Measurements from ENCODE around the gene TRAF1. TPM values are rescaled to one million over a fixed set of nuclear protein-coding genes. Genes with fewer than 3 reads are reported as not detected.

Gene TRAF1
- total RNA-seq, 2 experiments from 2014 or later = 60.3 to 61.7 TPM

DNA sequence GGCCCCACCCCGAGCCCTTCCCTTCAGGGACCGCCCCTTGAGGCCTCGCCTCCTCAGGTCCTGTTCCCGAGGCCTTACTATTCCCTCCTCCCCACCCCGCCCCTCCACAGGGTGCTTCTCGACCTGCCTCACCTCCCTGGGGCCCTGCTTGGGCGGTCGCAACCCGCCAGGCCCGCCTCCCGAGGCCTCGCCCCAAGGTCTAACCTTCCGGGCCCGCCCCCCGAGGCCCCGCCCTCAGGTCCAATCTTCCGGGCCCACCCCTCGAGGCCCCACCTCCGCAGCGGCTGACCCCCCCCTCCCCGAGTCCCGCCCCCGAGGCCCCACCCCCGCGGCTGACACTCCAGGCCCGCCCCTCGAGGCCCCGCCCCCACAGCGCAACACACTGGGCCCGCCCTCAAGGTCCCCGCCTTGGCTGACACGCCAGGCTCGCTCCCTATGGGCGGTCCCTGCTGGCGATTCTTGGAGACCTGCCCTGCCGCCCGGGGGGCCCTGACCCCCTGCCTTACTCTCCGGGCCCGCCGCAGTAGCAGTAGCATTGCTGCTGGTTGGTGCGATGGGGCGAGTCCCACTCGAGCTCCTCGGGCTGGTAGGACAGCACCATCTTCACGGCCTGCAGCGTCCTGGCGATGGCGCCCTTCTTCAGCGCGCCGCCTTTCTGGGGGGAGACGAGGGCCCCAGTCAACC is 57.8 kb downstream of the TRAF1 start:
- Mint-ChIP-seq H3K4me3 (peak overlapping the region; percentile 94), H3K9me3 (no peaks in the 10 kb centered on the region), H3K27me3 (no peaks in the 10 kb centered on the region), H3K36me3 (ENCODE audit: low read depth) (peaks cover 63% of the 10 kb centered on the region), H3K4me1 (ENCODE audit: low read depth) (peaks cover 29% of the 10 kb centered on the region), H3K27ac (peak overlapping the region; percentile 92)
- ChIA-PET POLR2A (interaction anchor here (1.0 to 4.7 kb wide), 23 partner anchors 9 to 253 kb away, joined by 3 to 89 read pairs (median 7); partner anchors contain the start of genes FBXW2, PHF19, PSMD5 and TRAF1), CTCF (interaction anchor here (0.7 to 4.2 kb wide), 26 partner anchors 9 to 191 kb away, joined by 3 to 35 read pairs (median 4); partner anchors contain the start of genes FBXW2, PHF19, PSMD5 and TRAF1)
- Histone ChIP-seq H3K27ac (ENCODE audit: low read depth in 1 of 2, low read length in 2 of 2) (peak overlapping the region; percentile 71 to 80), H3K36me3 (ENCODE audit: insufficient read depth, low read length) (peaks cover 63% of the 10 kb centered on the region), H3K9me3 (ENCODE audit: control insufficient read depth in 1 of 2, insufficient read depth in 1 of 2, low read length in 2 of 2) (no peaks in the 10 kb centered on the region), H3K4me3 (ENCODE audit: low read length) (peak overlapping the region; percentile 73), H3K27me3 (ENCODE audit: control insufficient read depth in 1 of 2, insufficient read depth in 2 of 2, low read length in 2 of 2) (no peaks in the 10 kb centered on the region), H3K4me1 (ENCODE audit: insufficient read depth, low read length) (peaks cover 42% of the 10 kb centered on the region)
- DNase-seq (peak; percentile 95 to 99 (median 97)), ATAC-seq (ENCODE audit: poor library complexity) (peak; percentile 84)
- TF ChIP-seq, protein P1, sequence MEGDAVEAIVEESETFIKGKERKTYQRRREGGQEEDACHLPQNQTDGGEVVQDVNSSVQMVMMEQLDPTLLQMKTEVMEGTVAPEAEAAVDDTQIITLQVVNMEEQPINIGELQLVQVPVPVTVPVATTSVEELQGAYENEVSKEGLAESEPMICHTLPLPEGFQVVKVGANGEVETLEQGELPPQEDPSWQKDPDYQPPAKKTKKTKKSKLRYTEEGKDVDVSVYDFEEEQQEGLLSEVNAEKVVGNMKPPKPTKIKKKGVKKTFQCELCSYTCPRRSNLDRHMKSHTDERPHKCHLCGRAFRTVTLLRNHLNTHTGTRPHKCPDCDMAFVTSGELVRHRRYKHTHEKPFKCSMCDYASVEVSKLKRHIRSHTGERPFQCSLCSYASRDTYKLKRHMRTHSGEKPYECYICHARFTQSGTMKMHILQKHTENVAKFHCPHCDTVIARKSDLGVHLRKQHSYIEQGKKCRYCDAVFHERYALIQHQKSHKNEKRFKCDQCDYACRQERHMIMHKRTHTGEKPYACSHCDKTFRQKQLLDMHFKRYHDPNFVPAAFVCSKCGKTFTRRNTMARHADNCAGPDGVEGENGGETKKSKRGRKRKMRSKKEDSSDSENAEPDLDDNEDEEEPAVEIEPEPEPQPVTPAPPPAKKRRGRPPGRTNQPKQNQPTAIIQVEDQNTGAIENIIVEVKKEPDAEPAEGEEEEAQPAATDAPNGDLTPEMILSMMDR (IDR thresholded peaks at IDR 0.05) = peak; percentile 72
- intact Hi-C loops (cut with DNase I, micrococcal nuclease) = loop anchor here (1.0 to 5.0 kb wide), 6 partner anchors 23 to 203 kb away; partner anchors contain the start of genes CNTRL (in 1 of the 2) and MEGF9 (in 1 of the 2)

DNA sequence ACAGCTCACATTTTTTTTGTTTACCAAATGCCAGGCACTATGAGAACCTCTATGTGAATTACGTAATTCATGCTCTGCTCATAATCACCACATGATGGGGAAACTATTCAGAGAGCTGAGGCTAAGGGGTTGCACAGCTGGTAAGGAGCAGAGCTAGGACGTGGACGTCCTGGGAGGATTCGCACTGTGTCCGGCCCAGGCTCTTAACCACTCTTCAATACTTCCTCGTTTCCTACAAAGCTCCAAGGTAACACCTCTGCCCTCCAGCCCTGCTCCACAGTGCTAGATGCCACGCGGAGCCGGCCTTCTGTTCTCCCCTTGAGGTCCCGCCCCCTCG is 58.3 kb downstream of the TRAF1 start:
- Mint-ChIP-seq H3K27ac (peak overlapping the region; percentile 92), H3K27me3 (no peaks in the 10 kb centered on the region), H3K4me1 (ENCODE audit: low read depth) (peaks cover 24% of the 10 kb centered on the region), H3K4me3 (peak overlapping the region; percentile 64), H3K36me3 (ENCODE audit: low read depth) (peaks cover 63% of the 10 kb centered on the region), H3K9me3 (no peaks in the 10 kb centered on the region)
- ChIA-PET POLR2A (interaction anchor here (0.8 to 4.7 kb wide), 21 partner anchors 9 to 331 kb away, joined by 3 to 89 read pairs (median 7); partner anchors contain the start of genes FBXW2, PHF19, PSMD5 and TRAF1), CTCF (interaction anchor here (0.7 to 4.2 kb wide), 20 partner anchors 9 to 192 kb away, joined by 3 to 35 read pairs (median 5); partner anchors contain the start of genes FBXW2, PHF19 and TRAF1)
- no peaks in the 10 kb centered on the region for H3K9me3 ChIP-seq (ENCODE audit: control insufficient read depth in 1 of 2, insufficient read depth in 1 of 2, low read length in 2 of 2)
- peaks cover 63% of the 10 kb centered on the region for H3K36me3 ChIP-seq (ENCODE audit: insufficient read depth, low read length)
- H3K27me3 ChIP-seq (ENCODE audit: control insufficient read depth in 1 of 2, insufficient read depth in 2 of 2, low read length in 2 of 2) = no peaks in the 10 kb centered on the region
- intact Hi-C loops (cut with DNase I, micrococcal nuclease) = loop anchor here (1.0 to 5.0 kb wide), 5 partner anchors 22 to 204 kb away; partner anchors contain the start of genes CNTRL (in 1 of the 2) and MEGF9 (in 1 of the 2)
- TF ChIP-seq, protein P1 (IDR thresholded peaks at IDR 0.05) = no peak
- peak; percentile 45 for ATAC-seq (ENCODE audit: poor library complexity)
- peaks cover 37% of the 10 kb centered on the region for H3K4me1 ChIP-seq (ENCODE audit: insufficient read depth, low read length)
- DNase-seq = no peak
- H3K27ac ChIP-seq (ENCODE audit: low read depth in 1 of 2, low read length in 2 of 2) = peak overlapping the region; percentile 67 to 72
- peak overlapping the region; percentile 46 for H3K4me3 ChIP-seq (ENCODE audit: low read length)

DNA sequence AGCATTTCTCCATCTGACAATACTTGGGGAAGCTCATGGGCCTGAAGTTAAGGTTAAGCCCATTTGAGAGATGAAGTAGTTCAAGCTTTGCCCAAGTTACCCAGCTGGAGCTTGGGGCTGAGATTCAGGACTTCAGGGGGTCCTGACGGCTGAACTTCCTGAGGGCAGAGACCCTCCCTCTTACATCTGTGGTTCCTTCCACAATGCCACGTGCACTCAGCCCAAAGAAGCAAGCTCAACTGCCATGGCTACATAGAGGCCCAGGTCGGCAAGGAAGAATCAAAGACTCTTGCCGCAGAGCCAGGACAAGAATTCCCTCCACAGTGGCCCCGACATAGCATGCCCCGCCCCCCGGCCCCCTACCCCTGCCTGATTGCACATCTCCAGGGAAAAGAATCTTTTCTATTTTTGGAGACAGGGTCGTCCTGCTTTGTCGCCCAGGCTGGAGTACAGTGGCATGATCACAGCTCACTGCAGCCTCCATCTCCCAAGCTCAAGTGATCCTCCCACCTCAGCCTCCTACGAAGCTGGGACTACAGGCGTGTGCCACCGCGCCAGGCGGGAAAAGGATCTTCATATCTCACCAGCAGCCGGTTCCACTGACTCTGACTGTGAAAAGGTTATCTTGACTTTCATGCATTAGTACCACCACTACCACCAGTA is 58.8 kb downstream of the TRAF1 start:
- intact Hi-C loops (cut with DNase I, micrococcal nuclease) = loop anchor here (1.0 to 5.0 kb wide), 6 partner anchors 22 to 204 kb away; partner anchors contain the start of genes CNTRL (in 1 of the 2), MEGF9 (in 1 of the 2) and PSMD5 (in 1 of the 2)

More for the DNA sequence above, 58.8 kb downstream of the TRAF1 start:
- peak overlapping the region; percentile 46 for H3K4me3 ChIP-seq (ENCODE audit: low read length)
- Mint-ChIP-seq H3K27ac (peak overlapping the region; percentile 92), H3K9me3 (no peaks in the 10 kb centered on the region), H3K27me3 (no peaks in the 10 kb centered on the region), H3K4me3 (peak overlapping the region; percentile 64), H3K36me3 (ENCODE audit: low read depth) (peaks cover 63% of the 10 kb centered on the region), H3K4me1 (ENCODE audit: low read depth) (peaks cover 19% of the 10 kb centered on the region)
- no peak for ATAC-seq (ENCODE audit: poor library complexity)
- H3K27ac ChIP-seq (ENCODE audit: low read depth in 1 of 2, low read length in 2 of 2) = peak overlapping the region; percentile 67 to 72
- H3K4me1 ChIP-seq (ENCODE audit: insufficient read depth, low read length) = peaks cover 32% of the 10 kb centered on the region
- POLR2A ChIA-PET = interaction anchor here (0.8 to 4.7 kb wide), 18 partner anchors 10 to 332 kb away, joined by 3 to 89 read pairs (median 8); partner anchors contain the start of genes FBXW2, PHF19, PSMD5 and TRAF1
- H3K36me3 ChIP-seq (ENCODE audit: insufficient read depth, low read length) = peaks cover 67% of the 10 kb centered on the region
- no peaks in the 10 kb centered on the region for H3K27me3 ChIP-seq (ENCODE audit: control insufficient read depth in 1 of 2, insufficient read depth in 2 of 2, low read length in 2 of 2)
- H3K9me3 ChIP-seq (ENCODE audit: control insufficient read depth in 1 of 2, insufficient read depth in 1 of 2, low read length in 2 of 2) = no peaks in the 10 kb centered on the region
- TF ChIP-seq, protein P1 (IDR thresholded peaks at IDR 0.05) = no peak
- DNase-seq = no peak
- CTCF ChIA-PET = interaction anchor here (0.7 to 4.2 kb wide), 14 partner anchors 10 to 192 kb away, joined by 3 to 35 read pairs (median 5); partner anchors contain the start of genes FBXW2 and PHF19

Data from CD4-positive, alpha-beta T cell (primary cell).